ENCODE data around the gene CYTH4. TPM values are rescaled to one million over a fixed set of nuclear protein-coding genes. Genes with fewer than 3 reads are reported as not detected.

CYTH4 gene
- total and polyA plus RNA-seq, 2 experiments from 2014 or later = not detected

DNA sequence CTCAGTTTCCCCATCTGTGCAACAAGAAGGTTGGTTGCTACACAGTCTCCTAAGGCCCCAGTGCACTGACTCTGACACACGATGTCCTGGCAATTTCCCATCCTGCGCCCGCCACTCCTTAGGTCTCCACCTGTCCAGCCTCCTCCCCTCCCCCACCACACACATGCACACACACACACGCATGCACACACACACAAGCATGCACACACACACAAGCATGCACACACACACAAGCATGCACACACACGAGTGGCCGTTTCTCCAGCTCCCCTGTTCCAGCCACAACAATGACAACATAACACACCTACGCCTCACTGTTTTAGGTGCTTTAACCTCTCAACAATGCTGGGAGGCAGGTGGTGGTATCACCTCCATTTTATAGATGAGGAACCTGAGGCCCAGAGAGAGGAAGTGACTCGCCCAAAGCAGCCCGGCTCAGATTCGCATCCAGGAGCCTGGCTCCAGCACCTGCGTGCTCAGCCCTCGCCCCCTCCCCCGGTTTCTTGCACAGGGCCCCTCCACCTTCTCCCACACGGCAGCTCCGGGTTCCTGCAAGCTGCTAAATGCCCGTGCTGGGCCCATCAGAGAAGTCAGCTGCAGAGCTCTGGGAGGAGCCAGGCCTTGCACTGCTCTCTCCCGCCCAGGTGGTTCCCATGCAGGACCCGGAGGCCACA lies 13.0 kb downstream of the CYTH4 start:
- Histone ChIP-seq H4K20me1 (replicated peaks; ENCODE audit: insufficient read depth) (no peaks in the 10 kb centered on the region), H3K27me3 (ENCODE audit: insufficient read depth) (no peaks in the 10 kb centered on the region), H3K79me2 (replicated peaks; ENCODE audit: insufficient read depth) (no peaks in the 10 kb centered on the region), H3K4me1 (ENCODE audit: insufficient read depth) (no peaks in the 10 kb centered on the region), H3F3A (replicated peaks; ENCODE audit: low read depth) (no peaks in the 10 kb centered on the region), H3K27ac (ENCODE audit: low read depth) (no peak overlapping the region), H3K4me2 (no peak overlapping the region), H3K4me3 (no peak overlapping the region), H2AFZ (peak overlapping the region; percentile 23; the same call in 1 of the 2 replicates), H3K36me3 (ENCODE audit: insufficient read depth) (no peaks in the 10 kb centered on the region), H3K9me2 (ENCODE audit: insufficient read depth) (no peaks in the 10 kb centered on the region)
- H3K27me3 Mint-ChIP-seq (ENCODE audit: insufficient read depth, low read depth, poor library complexity) = peaks cover 19% of the 10 kb centered on the region
- TF ChIP-seq CREB1 (CRISPR knock-in tag; IDR thresholded peaks at IDR 0.05; ENCODE audit: low read depth) = no peak
- TF ChIP-seq JUNB (IDR thresholded peaks at IDR 0.05; ENCODE audit: unreplicated experiment) = no peak
- TF ChIP-seq EZH2phosphoT487 (IDR thresholded peaks at IDR 0.05; ENCODE audit: unreplicated experiment) = no peak
- no peak for TF ChIP-seq NANOG (IDR thresholded peaks at IDR 0.05; ENCODE audit: borderline replicate concordance)
- TF ChIP-seq STAT1 (IDR thresholded peaks at IDR 0.05; ENCODE audit: unreplicated experiment) = no peak
- TF ChIP-seq ZNF114 (CRISPR knock-in tag; IDR thresholded peaks at IDR 0.05) = no peak
- peaks cover 8% of the 10 kb centered on the region for H3K4me1 Mint-ChIP-seq
- peaks cover 4% of the 10 kb centered on the region; the same call in 1 of the 3 replicates for H3K9me3 Mint-ChIP-seq
- no peak overlapping the region for H3K4me3 Mint-ChIP-seq
- no peak for DNase-seq (ENCODE audit: low spot score)
- no peaks in the 10 kb centered on the region for H3K36me3 Mint-ChIP-seq (ENCODE audit: low read depth)
- ATAC-seq = peak; percentile 58
- H3K27ac Mint-ChIP-seq = 0 out of 2 replicates have a peak overlapping the region, but pooled peaks have one; percentile 36

DNA sequence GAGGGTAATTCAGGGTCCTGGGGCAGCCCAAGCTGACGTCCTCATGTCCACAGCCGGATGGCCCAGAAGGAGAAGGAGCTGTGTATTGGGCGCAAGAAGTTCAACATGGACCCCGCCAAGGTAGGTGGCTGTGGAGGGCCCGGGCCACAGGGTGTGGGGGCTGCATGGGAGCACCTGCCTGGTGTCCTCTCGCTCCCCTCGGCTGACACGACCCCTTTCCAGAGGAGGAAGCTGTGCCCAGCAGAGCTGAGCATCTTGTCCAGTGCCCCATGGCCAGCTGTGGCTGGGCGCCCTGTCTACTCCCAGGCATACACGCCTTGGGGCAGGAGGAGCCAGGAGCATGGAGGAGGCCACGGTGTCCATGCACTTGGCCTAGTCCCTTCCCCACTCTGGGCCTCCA lies 13.6 kb downstream of the CYTH4 start:
- Histone ChIP-seq H3K27me3 (ENCODE audit: insufficient read depth) (no peaks in the 10 kb centered on the region), H3F3A (replicated peaks; ENCODE audit: low read depth) (no peaks in the 10 kb centered on the region), H3K9me2 (ENCODE audit: insufficient read depth) (no peaks in the 10 kb centered on the region), H3K36me3 (ENCODE audit: insufficient read depth) (no peaks in the 10 kb centered on the region), H3K27ac (ENCODE audit: low read depth) (no peak overlapping the region), H2AFZ (no peak overlapping the region), H3K79me2 (replicated peaks; ENCODE audit: insufficient read depth) (no peaks in the 10 kb centered on the region), H3K4me2 (no peak overlapping the region), H3K4me1 (ENCODE audit: insufficient read depth) (no peaks in the 10 kb centered on the region), H3K4me3 (no peak overlapping the region), H4K20me1 (replicated peaks; ENCODE audit: insufficient read depth) (no peaks in the 10 kb centered on the region)
- Mint-ChIP-seq H3K9me3 (peaks cover 4% of the 10 kb centered on the region; the same call in 1 of the 3 replicates), H3K4me1 (peaks cover 8% of the 10 kb centered on the region), H3K4me3 (no peak overlapping the region), H3K27ac (no peak overlapping the region), H3K36me3 (ENCODE audit: low read depth) (no peaks in the 10 kb centered on the region), H3K27me3 (ENCODE audit: insufficient read depth, low read depth, poor library complexity) (peaks cover 19% of the 10 kb centered on the region)
- ATAC-seq (no peak), DNase-seq (ENCODE audit: low spot score) (no peak)
- TF ChIP-seq CREB1 (CRISPR knock-in tag; IDR thresholded peaks at IDR 0.05; ENCODE audit: low read depth) = no peak
- TF ChIP-seq, protein P1, sequence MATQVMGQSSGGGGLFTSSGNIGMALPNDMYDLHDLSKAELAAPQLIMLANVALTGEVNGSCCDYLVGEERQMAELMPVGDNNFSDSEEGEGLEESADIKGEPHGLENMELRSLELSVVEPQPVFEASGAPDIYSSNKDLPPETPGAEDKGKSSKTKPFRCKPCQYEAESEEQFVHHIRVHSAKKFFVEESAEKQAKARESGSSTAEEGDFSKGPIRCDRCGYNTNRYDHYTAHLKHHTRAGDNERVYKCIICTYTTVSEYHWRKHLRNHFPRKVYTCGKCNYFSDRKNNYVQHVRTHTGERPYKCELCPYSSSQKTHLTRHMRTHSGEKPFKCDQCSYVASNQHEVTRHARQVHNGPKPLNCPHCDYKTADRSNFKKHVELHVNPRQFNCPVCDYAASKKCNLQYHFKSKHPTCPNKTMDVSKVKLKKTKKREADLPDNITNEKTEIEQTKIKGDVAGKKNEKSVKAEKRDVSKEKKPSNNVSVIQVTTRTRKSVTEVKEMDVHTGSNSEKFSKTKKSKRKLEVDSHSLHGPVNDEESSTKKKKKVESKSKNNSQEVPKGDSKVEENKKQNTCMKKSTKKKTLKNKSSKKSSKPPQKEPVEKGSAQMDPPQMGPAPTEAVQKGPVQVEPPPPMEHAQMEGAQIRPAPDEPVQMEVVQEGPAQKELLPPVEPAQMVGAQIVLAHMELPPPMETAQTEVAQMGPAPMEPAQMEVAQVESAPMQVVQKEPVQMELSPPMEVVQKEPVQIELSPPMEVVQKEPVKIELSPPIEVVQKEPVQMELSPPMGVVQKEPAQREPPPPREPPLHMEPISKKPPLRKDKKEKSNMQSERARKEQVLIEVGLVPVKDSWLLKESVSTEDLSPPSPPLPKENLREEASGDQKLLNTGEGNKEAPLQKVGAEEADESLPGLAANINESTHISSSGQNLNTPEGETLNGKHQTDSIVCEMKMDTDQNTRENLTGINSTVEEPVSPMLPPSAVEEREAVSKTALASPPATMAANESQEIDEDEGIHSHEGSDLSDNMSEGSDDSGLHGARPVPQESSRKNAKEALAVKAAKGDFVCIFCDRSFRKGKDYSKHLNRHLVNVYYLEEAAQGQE (IDR thresholded peaks at IDR 0.05; ENCODE audit: unreplicated experiment) = no peak
- TF ChIP-seq ZNF331 (CRISPR knock-in tag; IDR thresholded peaks at IDR 0.05; ENCODE audit: low read depth) = no peak
- TF ChIP-seq, protein P2, sequence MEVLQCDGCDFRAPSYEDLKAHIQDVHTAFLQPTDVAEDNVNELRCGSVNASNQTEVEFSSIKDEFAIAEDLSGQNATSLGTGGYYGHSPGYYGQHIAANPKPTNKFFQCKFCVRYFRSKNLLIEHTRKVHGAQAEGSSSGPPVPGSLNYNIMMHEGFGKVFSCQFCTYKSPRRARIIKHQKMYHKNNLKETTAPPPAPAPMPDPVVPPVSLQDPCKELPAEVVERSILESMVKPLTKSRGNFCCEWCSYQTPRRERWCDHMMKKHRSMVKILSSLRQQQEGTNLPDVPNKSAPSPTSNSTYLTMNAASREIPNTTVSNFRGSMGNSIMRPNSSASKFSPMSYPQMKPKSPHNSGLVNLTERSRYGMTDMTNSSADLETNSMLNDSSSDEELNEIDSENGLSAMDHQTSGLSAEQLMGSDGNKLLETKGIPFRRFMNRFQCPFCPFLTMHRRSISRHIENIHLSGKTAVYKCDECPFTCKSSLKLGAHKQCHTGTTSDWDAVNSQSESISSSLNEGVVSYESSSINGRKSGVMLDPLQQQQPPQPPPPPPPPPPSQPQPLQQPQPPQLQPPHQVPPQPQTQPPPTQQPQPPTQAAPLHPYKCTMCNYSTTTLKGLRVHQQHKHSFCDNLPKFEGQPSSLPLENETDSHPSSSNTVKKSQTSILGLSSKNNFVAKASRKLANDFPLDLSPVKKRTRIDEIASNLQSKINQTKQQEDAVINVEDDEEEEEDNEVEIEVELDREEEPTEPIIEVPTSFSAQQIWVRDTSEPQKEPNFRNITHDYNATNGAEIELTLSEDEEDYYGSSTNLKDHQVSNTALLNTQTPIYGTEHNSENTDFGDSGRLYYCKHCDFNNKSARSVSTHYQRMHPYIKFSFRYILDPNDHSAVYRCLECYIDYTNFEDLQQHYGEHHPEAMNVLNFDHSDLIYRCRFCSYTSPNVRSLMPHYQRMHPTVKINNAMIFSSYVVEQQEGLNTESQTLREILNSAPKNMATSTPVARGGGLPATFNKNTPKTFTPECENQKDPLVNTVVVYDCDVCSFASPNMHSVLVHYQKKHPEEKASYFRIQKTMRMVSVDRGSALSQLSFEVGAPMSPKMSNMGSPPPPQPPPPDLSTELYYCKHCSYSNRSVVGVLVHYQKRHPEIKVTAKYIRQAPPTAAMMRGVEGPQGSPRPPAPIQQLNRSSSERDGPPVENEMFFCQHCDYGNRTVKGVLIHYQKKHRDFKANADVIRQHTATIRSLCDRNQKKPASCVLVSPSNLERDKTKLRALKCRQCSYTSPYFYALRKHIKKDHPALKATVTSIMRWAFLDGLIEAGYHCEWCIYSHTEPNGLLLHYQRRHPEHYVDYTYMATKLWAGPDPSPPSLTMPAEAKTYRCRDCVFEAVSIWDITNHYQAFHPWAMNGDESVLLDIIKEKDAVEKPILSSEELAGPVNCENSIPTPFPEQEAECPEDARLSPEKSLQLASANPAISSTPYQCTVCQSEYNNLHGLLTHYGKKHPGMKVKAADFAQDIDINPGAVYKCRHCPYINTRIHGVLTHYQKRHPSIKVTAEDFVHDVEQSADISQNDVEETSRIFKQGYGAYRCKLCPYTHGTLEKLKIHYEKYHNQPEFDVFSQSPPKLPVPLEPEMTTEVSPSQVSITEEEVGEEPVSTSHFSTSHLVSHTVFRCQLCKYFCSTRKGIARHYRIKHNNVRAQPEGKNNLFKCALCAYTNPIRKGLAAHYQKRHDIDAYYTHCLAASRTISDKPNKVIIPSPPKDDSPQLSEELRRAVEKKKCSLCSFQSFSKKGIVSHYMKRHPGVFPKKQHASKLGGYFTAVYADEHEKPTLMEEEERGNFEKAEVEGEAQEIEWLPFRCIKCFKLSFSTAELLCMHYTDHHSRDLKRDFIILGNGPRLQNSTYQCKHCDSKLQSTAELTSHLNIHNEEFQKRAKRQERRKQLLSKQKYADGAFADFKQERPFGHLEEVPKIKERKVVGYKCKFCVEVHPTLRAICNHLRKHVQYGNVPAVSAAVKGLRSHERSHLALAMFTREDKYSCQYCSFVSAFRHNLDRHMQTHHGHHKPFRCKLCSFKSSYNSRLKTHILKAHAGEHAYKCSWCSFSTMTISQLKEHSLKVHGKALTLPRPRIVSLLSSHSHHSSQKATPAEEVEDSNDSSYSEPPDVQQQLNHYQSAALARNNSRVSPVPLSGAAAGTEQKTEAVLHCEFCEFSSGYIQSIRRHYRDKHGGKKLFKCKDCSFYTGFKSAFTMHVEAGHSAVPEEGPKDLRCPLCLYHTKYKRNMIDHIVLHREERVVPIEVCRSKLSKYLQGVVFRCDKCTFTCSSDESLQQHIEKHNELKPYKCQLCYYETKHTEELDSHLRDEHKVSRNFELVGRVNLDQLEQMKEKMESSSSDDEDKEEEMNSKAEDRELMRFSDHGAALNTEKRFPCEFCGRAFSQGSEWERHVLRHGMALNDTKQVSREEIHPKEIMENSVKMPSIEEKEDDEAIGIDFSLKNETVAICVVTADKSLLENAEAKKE (CRISPR knock-in tag; IDR thresholded peaks at IDR 0.05) = no peak
- no peak for TF ChIP-seq POLR2AphosphoS5 (IDR thresholded peaks at IDR 0.05; ENCODE audit: low read depth)

Measured in GM23338 (cell line).